ENCODE results near the gene ASTE1.

DNA sequence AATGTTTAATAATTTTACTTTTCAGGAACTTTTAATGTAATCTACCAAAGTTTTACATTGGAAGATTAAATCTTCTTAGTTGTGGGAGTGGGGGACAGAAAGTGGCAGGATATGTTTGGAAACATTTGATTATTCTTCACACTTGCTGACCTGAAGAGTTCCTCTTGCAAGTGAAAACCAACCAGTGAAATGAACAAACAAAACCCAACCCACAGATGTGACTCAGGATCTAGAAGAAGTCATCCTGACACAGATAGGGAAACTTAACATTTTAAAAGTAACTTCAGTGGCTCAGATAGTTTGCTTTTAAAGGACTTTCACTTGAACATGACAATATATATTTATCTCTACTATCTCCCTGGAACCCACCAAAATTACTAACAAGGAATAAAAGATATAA is 55.4 kb downstream of the ASTE1 start:
- TF ChIP-seq EP300 (IDR thresholded peaks at IDR 0.05; ENCODE audit: borderline replicate concordance) (no peak), TCF12 (IDR thresholded peaks at IDR 0.05; ENCODE audit: low read depth) (no peak)

All from Ishikawa (cell line).